T-cell (primary cell): ENCODE measurements around the gene ADPRM. TPM values are rescaled to one million over a fixed set of nuclear protein-coding genes. Genes with fewer than 3 reads are reported as not detected.

ENCODE experiments used
- ATAC-seq, 4 experiments: fragments of 200-7000 bp in 3 of 4; fragments of 150-1000 bp in 1 of 4; cut with Tn5 transposase; replicated peaks in 1 of 4; 1 replicate in 3 of 4; 2 replicates in 1 of 4; pipeline ENCODE4 v1.10.0; 2021; ENCODE audit warnings: moderate library complexity in 3 of 4, mild to moderate bottlenecking in 2 of 4, moderate number of reproducible peaks in 1 of 4
- CTCF ChIA-PET, 2 donors: fragments of 300-600 bp; sonication (Branson Sonifier 250); formaldehyde crosslinking; loops; one replicate each; lab custom pipeline; 2022; ENCODE audit warnings: antibody characterized with exemption in 2 of 2; lab: Charles Lee
- POLR2A ChIA-PET, 2 donors: fragments of 300-600 bp; sonication (Branson Sonifier 250); formaldehyde crosslinking; loops; one replicate each; lab custom pipeline; 2022; ENCODE audit warnings: antibody characterized with exemption in 2 of 2; lab: Charles Lee
- DNase-seq, 35 experiments: peaks; one replicate each; pipeline versions ENCODE4 v3.0.0 to v3.0.0-alpha.2; 2013 to 2023
- H3K27ac ChIP-seq: one replicate; pipeline ENCODE4 v1.5.1; 2013; ENCODE audit warnings: low read length
- H3K27me3 ChIP-seq, 2 experiments: replicated peaks in 1 of 2; 1 replicate in 1 of 2; 2 replicates in 1 of 2; pipeline versions ENCODE4 v1.6.1 to v1.7.0; 2013; ENCODE audit warnings: low read length in 1 of 2, mixed read lengths in 1 of 2; ENCODE audit not compliant: control insufficient read depth in 2 of 2, insufficient read depth in 2 of 2; ENCODE audit errors: extremely low read depth in 1 of 2
- H3K36me3 ChIP-seq, 2 donors: 1 replicate in 1 of 2; 2 replicates in 1 of 2; pipeline versions ENCODE4 v1.6.1 to v1.7.0; 2013; ENCODE audit warnings: low read length in 1 of 2; ENCODE audit not compliant: control insufficient read depth in 2 of 2, insufficient read depth in 1 of 2; ENCODE audit errors: extremely low read depth in 1 of 2
- H3K4me1 ChIP-seq, 2 experiments: 1 replicate in 1 of 2; 2 replicates in 1 of 2; pipeline versions ENCODE4 v1.6.1 to v1.7.0; 2013; ENCODE audit warnings: low read length in 2 of 2, mixed read lengths in 1 of 2; ENCODE audit not compliant: insufficient read depth in 2 of 2, control insufficient read depth in 1 of 2; ENCODE audit errors: extremely low read depth in 1 of 2
- H3K4me3 ChIP-seq, 2 donors: 1 replicate in 1 of 2; 2 replicates in 1 of 2; pipeline versions ENCODE4 v1.5.1 to v1.7.0; 2013; ENCODE audit warnings: mild to moderate bottlenecking in 2 of 2, low read length in 1 of 2, moderate library complexity in 1 of 2; ENCODE audit not compliant: control insufficient read depth in 1 of 2; ENCODE audit errors: extremely low read depth in 1 of 2
- H3K9me3 ChIP-seq: 2 replicates; pipeline ENCODE4 v1.7.0; 2013
- H3K27ac Mint-ChIP-seq, 2 donors: one replicate each; pipeline ENCODE4 v1.8.0; 2020 to 2021; ENCODE audit warnings: mild to moderate bottlenecking in 2 of 2, mixed read lengths in 2 of 2
- H3K27me3 Mint-ChIP-seq, 2 donors: one replicate each; pipeline ENCODE4 v1.8.0; 2021 to 2022; ENCODE audit warnings: mixed read lengths in 2 of 2
- H3K36me3 Mint-ChIP-seq: one replicate; pipeline ENCODE4 v1.8.0; 2021; ENCODE audit warnings: mixed read lengths
- H3K4me1 Mint-ChIP-seq, 3 donors: one replicate each; pipeline ENCODE4 v1.8.0; 2020 to 2022; ENCODE audit warnings: mixed read lengths in 3 of 3, mild to moderate bottlenecking in 1 of 3
- H3K4me3 Mint-ChIP-seq, 3 donors: one replicate each; pipeline ENCODE4 v1.8.0; 2020 to 2022; ENCODE audit warnings: mild to moderate bottlenecking in 3 of 3, mixed read lengths in 3 of 3, moderate library complexity in 3 of 3
- H3K9me3 Mint-ChIP-seq, 3 donors: one replicate each; pipeline ENCODE4 v1.8.0; 2020 to 2022; ENCODE audit warnings: mixed read lengths in 3 of 3
- WGBS: methylation state at CpG from one replicate; pipeline ENCODE4 v1.1.5; 2013; ENCODE audit warnings: missing lambda C conversion rate; ENCODE audit not compliant: insufficient coverage; 5-methylcytosine and 5-hydroxymethylcytosine counted together
- total RNA-seq, 35 experiments: library from RNA in 6 of 35; stranded (reverse) in 6 of 35; fragments of 120-200 nt in 1 of 35; gene quantifications; one replicate each; pipeline versions ENCODE4 v1.2.1 to v1.2.4 and lab custom pipeline; 2013 to 2026

ADPRM gene
- total RNA-seq, 5 donors from 2014 or later (not counting 1 experiment from before 2014, with no cell fraction given): 22.0 to 46.5 (median 31.7) TPM

DNA sequence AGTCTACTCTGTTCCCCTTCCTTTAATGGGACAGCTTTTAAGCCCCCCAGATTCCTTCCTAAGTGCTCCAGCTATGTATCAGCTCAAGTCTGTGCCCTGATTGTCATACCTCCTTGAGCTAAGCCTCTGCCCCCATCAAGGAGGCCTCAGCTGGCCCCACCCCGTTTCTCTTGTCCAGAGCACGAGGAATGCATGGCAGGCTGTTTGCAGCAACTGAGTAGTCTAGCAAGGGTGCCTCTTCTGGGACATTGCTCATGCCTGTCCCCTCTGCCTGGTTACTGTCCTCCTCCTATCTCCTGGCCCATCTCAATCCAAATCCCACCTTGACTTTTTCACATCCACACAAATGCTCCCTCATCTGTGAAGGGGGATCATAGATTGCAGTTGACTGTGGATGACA lies 60.3 kb downstream of the ADPRM start:
- H3K9me3 Mint-ChIP-seq: no peaks in the 10 kb centered on the region
- Histone ChIP-seq H3K27me3 (peaks cover 0 to 3% of the 10 kb centered on the region in 2 experiments), H3K9me3 (no peaks in the 10 kb centered on the region), H3K36me3 (no peaks in the 10 kb centered on the region), H3K27ac (no peak overlapping the region), H3K4me3 (no peak overlapping the region), H3K4me1 (no peaks in the 10 kb centered on the region)
- ATAC-seq: no peak
- POLR2A ChIA-PET: no interaction called here
- no peak overlapping the region for H3K4me3 Mint-ChIP-seq
- CTCF ChIA-PET: no interaction called here
- H3K36me3 Mint-ChIP-seq: no peaks in the 10 kb centered on the region
- H3K27me3 Mint-ChIP-seq: no peaks in the 10 kb centered on the region
- H3K27ac Mint-ChIP-seq: no peak overlapping the region
- 50% methylated on average over 1 of the region's 2 CpGs for WGBS
- no peaks in the 10 kb centered on the region for H3K4me1 Mint-ChIP-seq
- no peak for DNase-seq

DNA sequence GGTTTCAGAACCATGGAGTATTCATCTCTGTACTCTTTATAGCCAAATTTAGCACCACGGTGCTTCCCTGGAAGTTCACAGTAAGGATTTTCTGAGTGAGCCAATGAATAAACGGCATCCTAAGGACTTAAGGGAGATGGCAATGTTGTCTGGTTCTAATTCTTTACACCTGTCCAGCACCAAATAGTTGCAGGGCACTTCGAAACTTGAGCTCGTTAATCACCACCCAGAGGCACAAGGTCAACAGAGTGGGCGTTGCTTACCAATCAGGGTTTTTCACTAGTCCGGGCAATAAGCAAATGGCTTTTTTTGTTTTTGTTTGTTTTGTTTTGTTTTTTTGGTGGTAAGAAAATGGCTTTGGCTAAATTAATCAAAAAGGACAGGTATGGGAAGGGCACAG lies 60.7 kb downstream of the ADPRM start:
- H3K4me3 ChIP-seq: no peak overlapping the region
- CTCF ChIA-PET: no interaction called here
- H3K36me3 Mint-ChIP-seq: no peaks in the 10 kb centered on the region

More for the DNA sequence above, 60.7 kb downstream of the ADPRM start:
- Histone ChIP-seq H3K27ac (no peak overlapping the region), H3K27me3 (peaks cover 0 to 3% of the 10 kb centered on the region in 2 experiments), H3K36me3 (no peaks in the 10 kb centered on the region), H3K4me1 (no peaks in the 10 kb centered on the region), H3K9me3 (no peaks in the 10 kb centered on the region)
- Mint-ChIP-seq H3K27me3 (no peaks in the 10 kb centered on the region), H3K4me1 (no peaks in the 10 kb centered on the region), H3K27ac (no peak overlapping the region), H3K4me3 (no peak overlapping the region), H3K9me3 (no peaks in the 10 kb centered on the region)
- 83% methylated on average over 3 of the region's 6 CpGs for WGBS
- DNase-seq (no peak), ATAC-seq (no peak)
- POLR2A ChIA-PET: no interaction called here

Other genes with a start within 250 kb of the ADPRM start
- gene MYH4, start 228.0 kb upstream of the ADPRM start, total RNA-seq: not detected
- not detected for gene MYH1, start 179.1 kb upstream of the ADPRM start, total RNA-seq
- gene MYH2, start 147.9 kb upstream of the ADPRM start, total RNA-seq: not detected
- 10 to 100 TPM in 3 of 5 donors, 1 to 10 TPM in 2; 6.6 to 12.1 (median 11.1) TPM for gene MYH3, start 40.3 kb upstream of the ADPRM start, total RNA-seq
- gene SCO1, start 61 bp upstream of the ADPRM start, total RNA-seq: 10 to 100 TPM; 15.7 to 33.3 (median 28.8) TPM
- gene TMEM220, start 32.4 kb downstream of the ADPRM start, total RNA-seq: 1 to 10 TPM; 1.8 to 4.7 (median 3.5) TPM
- not detected for gene TMEM238L, start 106.5 kb downstream of the ADPRM start, total RNA-seq
- gene PIRT, start 140.5 kb downstream of the ADPRM start, total RNA-seq: not detected